HEK293 (cell line): Measurements from ENCODE around the gene ACTRT2.

Source experiments
- YY2 ChIP-seq: fragments of 450-650 bp; formaldehyde crosslinking; IDR thresholded peaks from 2 replicates; pipeline ENCODE4 v1.5.1; 2016; ENCODE audit warnings: missing biosample characterization, missing genetic modification characterization
- ZNF121 ChIP-seq: fragments of 450-650 bp; formaldehyde crosslinking; IDR thresholded peaks from 2 replicates; pipeline ENCODE4 v1.5.1; 2016; ENCODE audit warnings: missing biosample characterization, missing genetic modification characterization
- ZNF394 ChIP-seq: fragments of 450-650 bp; formaldehyde crosslinking; IDR thresholded peaks from 2 replicates; pipeline ENCODE4 v1.5.1; 2016; ENCODE audit warnings: missing biosample characterization, missing genetic modification characterization, mild to moderate bottlenecking, moderate library complexity, borderline replicate concordance
- ZNF416 ChIP-seq: fragments of 450-650 bp; formaldehyde crosslinking; IDR thresholded peaks from 2 replicates; pipeline ENCODE4 v1.5.1; 2016; ENCODE audit warnings: missing biosample characterization, missing genetic modification characterization
- ZNF623 ChIP-seq: fragments of 450-650 bp; formaldehyde crosslinking; IDR thresholded peaks from 2 replicates; pipeline ENCODE4 v1.5.1; 2016; ENCODE audit warnings: missing biosample characterization, missing genetic modification characterization
- ZNF768 ChIP-seq: fragments of 450-650 bp; formaldehyde crosslinking; IDR thresholded peaks from 2 replicates; pipeline ENCODE4 v1.5.1; 2018; ENCODE audit warnings: missing biosample characterization, mild to moderate bottlenecking, missing genetic modification characterization
- ZSCAN18 ChIP-seq: fragments of 450-650 bp; formaldehyde crosslinking; IDR thresholded peaks from 2 replicates; pipeline ENCODE4 v1.5.1; 2016; ENCODE audit warnings: missing biosample characterization, missing genetic modification characterization
- TF ChIP-seq, protein P1 (sequence below): fragments of 450-650 bp; formaldehyde crosslinking; IDR thresholded peaks from 2 replicates; pipeline ENCODE4 v1.5.1; 2016; ENCODE audit warnings: missing biosample characterization, missing genetic modification characterization

DNA sequence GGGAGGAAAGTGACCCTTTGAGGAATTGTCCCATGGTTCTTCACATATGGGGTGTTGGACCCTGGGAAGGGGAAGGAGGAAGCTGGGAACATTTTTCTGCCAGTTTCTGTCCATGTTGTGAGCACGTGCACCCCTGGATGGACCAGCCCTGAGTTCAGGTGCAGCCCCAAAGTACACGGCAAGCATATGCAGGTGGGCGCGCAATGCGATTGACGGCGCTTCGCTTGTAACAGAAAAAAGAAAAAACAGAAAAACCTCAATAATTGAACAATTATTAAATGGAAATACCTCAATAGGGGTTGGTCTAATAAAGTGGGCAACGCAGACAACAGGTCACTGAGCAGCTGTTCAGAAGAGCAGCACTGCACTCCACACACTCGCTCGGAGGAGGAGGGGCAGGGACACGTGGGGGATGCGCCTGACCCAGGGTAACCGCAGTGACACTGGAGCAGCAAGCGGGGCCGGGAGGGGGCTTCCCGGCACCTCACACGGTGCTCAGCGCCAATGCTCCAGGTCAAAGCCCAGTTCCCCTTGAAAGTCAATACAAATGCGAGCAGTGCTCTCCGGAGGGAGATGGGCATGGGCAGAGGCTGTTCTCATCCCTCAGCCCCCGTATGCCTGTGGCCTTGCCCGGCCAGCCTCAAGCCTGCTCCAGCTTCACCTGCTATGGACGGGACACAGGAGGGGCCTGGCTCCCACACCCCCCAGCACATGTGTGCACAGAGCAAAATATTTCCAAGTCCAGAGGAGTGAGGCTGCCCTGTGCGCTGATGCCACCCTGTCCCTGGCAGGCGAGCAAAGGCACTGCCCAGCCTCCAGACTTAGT lies 6.6 kb upstream of the ACTRT2 start:
- TF ChIP-seq ZNF416 = no peak
- TF ChIP-seq ZNF121 (tag by site-specific recombination) = no peak
- no peak for TF ChIP-seq ZNF623 (tag by site-specific recombination)
- TF ChIP-seq, protein P1, sequence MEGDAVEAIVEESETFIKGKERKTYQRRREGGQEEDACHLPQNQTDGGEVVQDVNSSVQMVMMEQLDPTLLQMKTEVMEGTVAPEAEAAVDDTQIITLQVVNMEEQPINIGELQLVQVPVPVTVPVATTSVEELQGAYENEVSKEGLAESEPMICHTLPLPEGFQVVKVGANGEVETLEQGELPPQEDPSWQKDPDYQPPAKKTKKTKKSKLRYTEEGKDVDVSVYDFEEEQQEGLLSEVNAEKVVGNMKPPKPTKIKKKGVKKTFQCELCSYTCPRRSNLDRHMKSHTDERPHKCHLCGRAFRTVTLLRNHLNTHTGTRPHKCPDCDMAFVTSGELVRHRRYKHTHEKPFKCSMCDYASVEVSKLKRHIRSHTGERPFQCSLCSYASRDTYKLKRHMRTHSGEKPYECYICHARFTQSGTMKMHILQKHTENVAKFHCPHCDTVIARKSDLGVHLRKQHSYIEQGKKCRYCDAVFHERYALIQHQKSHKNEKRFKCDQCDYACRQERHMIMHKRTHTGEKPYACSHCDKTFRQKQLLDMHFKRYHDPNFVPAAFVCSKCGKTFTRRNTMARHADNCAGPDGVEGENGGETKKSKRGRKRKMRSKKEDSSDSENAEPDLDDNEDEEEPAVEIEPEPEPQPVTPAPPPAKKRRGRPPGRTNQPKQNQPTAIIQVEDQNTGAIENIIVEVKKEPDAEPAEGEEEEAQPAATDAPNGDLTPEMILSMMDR (tag by site-specific recombination) = no peak
- no peak for TF ChIP-seq ZSCAN18 (tag by site-specific recombination)
- no peak for TF ChIP-seq ZNF394 (tag by site-specific recombination)
- no peak for TF ChIP-seq YY2 (tag by site-specific recombination)
- no peak for TF ChIP-seq ZNF768
